Panc1 (cell line): ENCODE results near the gene PLEKHA7. TPM values are rescaled to one million over a fixed set of nuclear protein-coding genes. Genes with fewer than 3 reads are reported as not detected.

Experiments
- ATAC-seq: fragments of 200-7000 bp; cut with Tn5 transposase; 2 replicates; pipeline ENCODE4 v1.9.1; 2020; ENCODE audit warnings: mild to moderate bottlenecking, moderate library complexity
- BruUV-seq: library from RNA; stranded (reverse); fragments of 400-500 nt; replicated peaks from 2 replicates; lab custom pipeline; 2021; lab: Mats Ljungman, UMichigan
- CTCF ChIA-PET: fragments of 300-600 bp; sonication (Branson Sonifier 250); formaldehyde crosslinking; loops from one replicate; lab custom pipeline; 2022; ENCODE audit warnings: antibody characterized with exemption; lab: Charles Lee
- POLR2A ChIA-PET: fragments of 300-600 bp; sonication (Branson Sonifier 250); formaldehyde crosslinking; loops from one replicate; lab custom pipeline; 2022; ENCODE audit warnings: antibody characterized with exemption; lab: Charles Lee
- DNase-seq: peaks from one replicate; pipeline ENCODE4 v3.0.0-alpha.2; 2010; ENCODE audit warnings: low read depth, low spot score
- H3K27ac ChIP-seq: 2 replicates; pipeline ENCODE4 v1.5.1; 2011; ENCODE audit warnings: mild to moderate bottlenecking, low read length, inconsistent platforms
- H3K27me3 ChIP-seq: fragments of 200-500 bp; sonication (Bioruptor generic); 2 replicates; pipeline ENCODE4 v1.6.0; 2014; ENCODE audit warnings: low read length, inconsistent platforms; ENCODE audit not compliant: control insufficient read depth, insufficient read depth
- H3K36me3 ChIP-seq: fragments of 200-500 bp; sonication (Bioruptor generic); 2 replicates; pipeline ENCODE4 v1.5.1; 2014; ENCODE audit warnings: inconsistent platforms, mild to moderate bottlenecking, low read length, moderate library complexity; ENCODE audit not compliant: control insufficient read depth, insufficient read depth
- H3K4me1 ChIP-seq: 2 replicates; pipeline ENCODE4 v1.5.1; 2011; ENCODE audit warnings: inconsistent platforms, mild to moderate bottlenecking, low read length, moderate library complexity; ENCODE audit not compliant: control insufficient read depth, insufficient read depth
- H3K4me3 ChIP-seq, 2 experiments: 2 replicates each; pipeline ENCODE4 v1.5.1; 2011 to 2012; ENCODE audit warnings: low read depth in 2 of 2, low read length in 2 of 2, mild to moderate bottlenecking in 2 of 2, inconsistent platforms in 1 of 2, moderate library complexity in 1 of 2
- H3K9me3 ChIP-seq: fragments of 200-500 bp; sonication (Bioruptor generic); 2 replicates; pipeline ENCODE4 v1.5.1; 2014; ENCODE audit warnings: low read depth, mild to moderate bottlenecking, inconsistent platforms, low read length, moderate library complexity; ENCODE audit not compliant: control insufficient read depth, insufficient read depth
- CTCF ChIP-seq: fragments of 450-650 bp; IDR thresholded peaks from 2 replicates; pipeline ENCODE4 v1.5.1; 2017; ENCODE audit warnings: mild to moderate bottlenecking
- POLR2AphosphoS5 ChIP-seq: IDR thresholded peaks from 2 replicates; pipeline ENCODE4 v1.6.1; 2012; ENCODE audit warnings: mild to moderate bottlenecking, low read depth, low read length, moderate library complexity
- SIN3A ChIP-seq: IDR thresholded peaks from 2 replicates; pipeline ENCODE4 v1.6.1; 2012; ENCODE audit warnings: low read depth, mild to moderate bottlenecking, low read length, moderate library complexity, borderline replicate concordance; ENCODE audit not compliant: insufficient read depth
- TCF7L2 ChIP-seq: IDR thresholded peaks from 2 replicates; pipeline ENCODE4 v1.6.1; 2011; ENCODE audit warnings: mild to moderate bottlenecking, low read depth, low read length, inconsistent platforms
- in situ Hi-C: cut with HindIII; loops from 2 replicates; pipeline ENCODE4 v1.10.0; 2016; ENCODE audit warnings: low sequenced_read_pairs, low pct_unique_long_range_greater_than_20kb
- intact Hi-C: fragments of 100-400 bp; cut with micrococcal nuclease; formaldehyde crosslinking; loops from one replicate; pipeline ENCODE4 v1.10.0; 2022; ENCODE audit not compliant: unreplicated experiment
- total RNA-seq: library from RNA; stranded (reverse); gene quantifications from one replicate; pipeline ENCODE4 v1.2.1, GENCODE V29; 2021; ENCODE audit not compliant: unreplicated experiment
- TF ChIP-seq, protein P1 (sequence below), 2 experiments: IDR thresholded peaks; 2 replicates each; pipeline ENCODE4 v1.6.1; 2011 to 2012; ENCODE audit warnings: low read depth in 2 of 2, control low read depth in 1 of 2, low read length in 1 of 2, mild to moderate bottlenecking in 1 of 2, moderate library complexity in 1 of 2; ENCODE audit not compliant: insufficient read depth in 1 of 2

Gene PLEKHA7
- total RNA-seq, 1 experiment from 2014 or later, result 11.6 TPM

DNA sequence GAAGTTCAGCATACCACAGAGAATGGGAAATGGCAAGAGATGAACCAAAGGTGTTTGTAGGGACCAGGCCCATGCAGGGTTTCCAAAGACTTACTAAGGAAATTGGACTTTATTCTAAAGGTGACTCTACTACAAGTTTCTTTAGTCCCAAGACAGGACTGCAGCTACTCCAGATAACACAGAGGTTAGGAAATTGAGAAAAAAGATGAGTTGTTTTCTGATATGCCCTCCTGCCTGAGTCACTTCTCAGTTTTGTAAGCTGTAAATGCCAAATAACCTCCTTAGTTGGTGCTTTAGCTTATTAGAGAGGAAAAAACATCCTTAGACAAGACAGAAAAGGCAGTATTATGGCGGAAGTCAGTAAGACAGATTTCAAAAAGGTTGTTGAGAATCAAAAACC, 179.8 kb downstream of the PLEKHA7 start:
- no TSS peak for BruUV-seq
- H3K36me3 ChIP-seq, result no peaks in the 10 kb centered on the region
- H3K27me3 ChIP-seq, result no peaks in the 10 kb centered on the region
- TF ChIP-seq TCF7L2, result no peak
- no peak for TF ChIP-seq CTCF
- TF ChIP-seq SIN3A, result no peak
- TF ChIP-seq, protein P1, sequence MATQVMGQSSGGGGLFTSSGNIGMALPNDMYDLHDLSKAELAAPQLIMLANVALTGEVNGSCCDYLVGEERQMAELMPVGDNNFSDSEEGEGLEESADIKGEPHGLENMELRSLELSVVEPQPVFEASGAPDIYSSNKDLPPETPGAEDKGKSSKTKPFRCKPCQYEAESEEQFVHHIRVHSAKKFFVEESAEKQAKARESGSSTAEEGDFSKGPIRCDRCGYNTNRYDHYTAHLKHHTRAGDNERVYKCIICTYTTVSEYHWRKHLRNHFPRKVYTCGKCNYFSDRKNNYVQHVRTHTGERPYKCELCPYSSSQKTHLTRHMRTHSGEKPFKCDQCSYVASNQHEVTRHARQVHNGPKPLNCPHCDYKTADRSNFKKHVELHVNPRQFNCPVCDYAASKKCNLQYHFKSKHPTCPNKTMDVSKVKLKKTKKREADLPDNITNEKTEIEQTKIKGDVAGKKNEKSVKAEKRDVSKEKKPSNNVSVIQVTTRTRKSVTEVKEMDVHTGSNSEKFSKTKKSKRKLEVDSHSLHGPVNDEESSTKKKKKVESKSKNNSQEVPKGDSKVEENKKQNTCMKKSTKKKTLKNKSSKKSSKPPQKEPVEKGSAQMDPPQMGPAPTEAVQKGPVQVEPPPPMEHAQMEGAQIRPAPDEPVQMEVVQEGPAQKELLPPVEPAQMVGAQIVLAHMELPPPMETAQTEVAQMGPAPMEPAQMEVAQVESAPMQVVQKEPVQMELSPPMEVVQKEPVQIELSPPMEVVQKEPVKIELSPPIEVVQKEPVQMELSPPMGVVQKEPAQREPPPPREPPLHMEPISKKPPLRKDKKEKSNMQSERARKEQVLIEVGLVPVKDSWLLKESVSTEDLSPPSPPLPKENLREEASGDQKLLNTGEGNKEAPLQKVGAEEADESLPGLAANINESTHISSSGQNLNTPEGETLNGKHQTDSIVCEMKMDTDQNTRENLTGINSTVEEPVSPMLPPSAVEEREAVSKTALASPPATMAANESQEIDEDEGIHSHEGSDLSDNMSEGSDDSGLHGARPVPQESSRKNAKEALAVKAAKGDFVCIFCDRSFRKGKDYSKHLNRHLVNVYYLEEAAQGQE (IDR thresholded peaks at IDR 0.05; ENCODE audit: insufficient read depth in 1 of 2, low read depth in 2 of 2, low read length in 1 of 2), result no peak
- no peak for TF ChIP-seq POLR2AphosphoS5
- POLR2A ChIA-PET, result no interaction called here
- intact Hi-C loops, result no loop called here
- CTCF ChIA-PET, result no interaction called here
- ATAC-seq (no peak), DNase-seq (no peak)
- no peaks in the 10 kb centered on the region for H3K4me1 ChIP-seq
- in situ Hi-C loops, result no loop called here
- no peak overlapping the region for H3K27ac ChIP-seq
- H3K9me3 ChIP-seq, result no peaks in the 10 kb centered on the region
- no peak overlapping the region for H3K4me3 ChIP-seq

GRCh38 chr11:16833026-16833425, 181.2 kb downstream of the PLEKHA7 start:
- ATAC-seq (no peak), DNase-seq (no peak)
- CTCF ChIA-PET, result no interaction called here
- no peaks in the 10 kb centered on the region for H3K36me3 ChIP-seq
- no peak overlapping the region for H3K4me3 ChIP-seq
- no peak overlapping the region for H3K27ac ChIP-seq
- in situ Hi-C loops (no loop called here), intact Hi-C loops (no loop called here)
- no peak for TF ChIP-seq TCF7L2
- no peak for TF ChIP-seq SIN3A
- TF ChIP-seq CTCF, result no peak
- no peak for TF ChIP-seq POLR2AphosphoS5
- TF ChIP-seq, protein P1 (IDR thresholded peaks at IDR 0.05; ENCODE audit: insufficient read depth in 1 of 2, low read depth in 2 of 2, low read length in 1 of 2), result no peak
- POLR2A ChIA-PET, result no interaction called here
- H3K9me3 ChIP-seq, result no peaks in the 10 kb centered on the region
- no TSS peak for BruUV-seq
- H3K27me3 ChIP-seq, result no peaks in the 10 kb centered on the region
- H3K4me1 ChIP-seq, result no peaks in the 10 kb centered on the region
